Activated CD4-positive, alpha-beta T cell treated with anti-CD3 and anti-CD28 coated beads for 1 hour (primary cell): Measurements from ENCODE around the gene KLHL5.
"Not testable (repeated sequence)": the region's sequence is repeated elsewhere in the genome, so short reads cannot be mapped to it uniquely, and the experiment has no call there.

ENCODE experiments used
- DNase-seq: peaks from one replicate; pipeline ENCODE4 v3.0.0-alpha.2; 2020

KLHL5 gene

GRCh38 chr4:39062094-39062769, at the start of gene KLHL5:
TSS of gene KLHL5 (plus strand) at chr4:39062232. CDS start at chr4:39062653, 421 bp downstream.
- no peak for DNase-seq

- no peak for DNase-seq
Measured at GRCh38 chr4:39014028-39014427, 48.0 kb upstream of the KLHL5 start.

- DNase-seq = no peak
Measured at GRCh38 chr4:39020130-39020529, 41.9 kb upstream of the KLHL5 start.

- no peak for DNase-seq
Measured at GRCh38 chr4:39021631-39022030, 40.4 kb upstream of the KLHL5 start.

- DNase-seq = no peak
Measured at GRCh38 chr4:39022241-39022640, 39.8 kb upstream of the KLHL5 start.

GRCh38 chr4:39023059-39023458, 39.0 kb upstream of the KLHL5 start:
- DNase-seq = no peak

- no peak for DNase-seq
Measured at GRCh38 chr4:39024311-39024865, 37.6 kb upstream of the KLHL5 start.

GRCh38 chr4:39025552-39026085, 36.4 kb upstream of the KLHL5 start:
- no peak for DNase-seq

GRCh38 chr4:39026096-39026495, 35.9 kb upstream of the KLHL5 start:
- DNase-seq = no peak

GRCh38 chr4:39029752-39030694, 32.0 kb upstream of the KLHL5 start:
- DNase-seq = no peak

- DNase-seq = no peak
Measured at GRCh38 chr4:39030725-39031124, 31.3 kb upstream of the KLHL5 start.

GRCh38 chr4:39031590-39032020, 30.4 kb upstream of the KLHL5 start:
- DNase-seq = not testable (repeated sequence)

- no peak for DNase-seq
Measured at GRCh38 chr4:39032218-39033085, 29.6 kb upstream of the KLHL5 start, which contains the start of gene TMEM156. TSS of gene TMEM156 (minus strand) at chr4:39032409. CDS start at chr4:39032313, 96 bp downstream.

- DNase-seq = no peak
Measured at GRCh38 chr4:39036172-39036571, 25.9 kb upstream of the KLHL5 start.

- DNase-seq = no peak
Measured at GRCh38 chr4:39037491-39037825, 24.6 kb upstream of the KLHL5 start.

- DNase-seq = no peak
Measured at GRCh38 chr4:39037941-39038340, 24.1 kb upstream of the KLHL5 start.

GRCh38 chr4:39039108-39039507, 22.9 kb upstream of the KLHL5 start:
- no peak for DNase-seq

GRCh38 chr4:39042366-39042765, 19.7 kb upstream of the KLHL5 start:
- DNase-seq = no peak

- DNase-seq = no peak
Measured at GRCh38 chr4:39043058-39043860, 18.8 kb upstream of the KLHL5 start.

GRCh38 chr4:39043861-39044363, 18.1 kb upstream of the KLHL5 start:
- no peak for DNase-seq

- DNase-seq = peak; percentile 90
Measured at GRCh38 chr4:39044364-39044955, 17.6 kb upstream of the KLHL5 start.
